Lower leg skin (tissue), 4 donors: ENCODE data around the gene ZNF410. TPM values are rescaled to one million over a fixed set of nuclear protein-coding genes. Genes with fewer than 3 reads are reported as not detected.
A peak's percentile ranks its signal among the peaks of the same experiment; 100 is the strongest.
"Not testable (repeated sequence)": the region's sequence is repeated elsewhere in the genome, so short reads cannot be mapped to it uniquely, and the experiment has no call there.

ENCODE experiments used
- DNase-seq, 2 donors: peaks; one replicate each; pipeline ENCODE4 v3.0.0-alpha.2; 2019; ENCODE audit warnings: low spot score in 2 of 2
- H3K4me3 ChIP-seq: fragments of 200-600 bp; sonication (generic); 2 replicates; pipeline ENCODE4 v1.5.1; 2017; ENCODE audit warnings: mild to moderate bottlenecking, low read depth; ENCODE audit not compliant: poor library complexity, severe bottlenecking
- POLR2A ChIP-seq, 2 donors: fragments of 450-650 bp; IDR thresholded peaks; one replicate each; pipeline ENCODE4 v1.6.1; 2016 to 2017; ENCODE audit warnings: antibody characterized with exemption in 2 of 2, mild to moderate bottlenecking in 1 of 2, moderate library complexity in 1 of 2
- WGBS, 2 donors: methylation state at CpG; one replicate each; pipeline ENCODE4 v1.1.5; 2018; 5-methylcytosine and 5-hydroxymethylcytosine counted together
- intact Hi-C: fragments of 100-400 bp; cut with DNase I; formaldehyde crosslinking; loops from one replicate; pipeline ENCODE4 v1.15.0; 2023; ENCODE audit warnings: low total_unique reads
- total RNA-seq, 4 donors: library from RNA; depleted of rRNA; stranded (reverse); fragments of >200 nt; gene quantifications; one replicate each; pipeline ENCODE4 v1.1.0, GENCODE V29; 2016
- TF ChIP-seq, protein P1 (sequence below), 3 donors: fragments of 450-650 bp; IDR thresholded peaks; one replicate each; pipeline ENCODE4 v1.5.1; 2016; ENCODE audit warnings: antibody characterized with exemption in 3 of 3, mild to moderate bottlenecking in 3 of 3, moderate library complexity in 2 of 3

ZNF410 gene, protein sequence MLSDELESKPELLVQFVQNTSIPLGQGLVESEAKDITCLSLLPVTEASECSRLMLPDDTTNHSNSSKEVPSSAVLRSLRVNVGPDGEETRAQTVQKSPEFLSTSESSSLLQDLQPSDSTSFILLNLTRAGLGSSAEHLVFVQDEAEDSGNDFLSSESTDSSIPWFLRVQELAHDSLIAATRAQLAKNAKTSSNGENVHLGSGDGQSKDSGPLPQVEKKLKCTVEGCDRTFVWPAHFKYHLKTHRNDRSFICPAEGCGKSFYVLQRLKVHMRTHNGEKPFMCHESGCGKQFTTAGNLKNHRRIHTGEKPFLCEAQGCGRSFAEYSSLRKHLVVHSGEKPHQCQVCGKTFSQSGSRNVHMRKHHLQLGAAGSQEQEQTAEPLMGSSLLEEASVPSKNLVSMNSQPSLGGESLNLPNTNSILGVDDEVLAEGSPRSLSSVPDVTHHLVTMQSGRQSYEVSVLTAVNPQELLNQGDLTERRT
- total RNA-seq, result 10 to 100 TPM; 38.7 to 55.3 (median 50.5) TPM

DNA sequence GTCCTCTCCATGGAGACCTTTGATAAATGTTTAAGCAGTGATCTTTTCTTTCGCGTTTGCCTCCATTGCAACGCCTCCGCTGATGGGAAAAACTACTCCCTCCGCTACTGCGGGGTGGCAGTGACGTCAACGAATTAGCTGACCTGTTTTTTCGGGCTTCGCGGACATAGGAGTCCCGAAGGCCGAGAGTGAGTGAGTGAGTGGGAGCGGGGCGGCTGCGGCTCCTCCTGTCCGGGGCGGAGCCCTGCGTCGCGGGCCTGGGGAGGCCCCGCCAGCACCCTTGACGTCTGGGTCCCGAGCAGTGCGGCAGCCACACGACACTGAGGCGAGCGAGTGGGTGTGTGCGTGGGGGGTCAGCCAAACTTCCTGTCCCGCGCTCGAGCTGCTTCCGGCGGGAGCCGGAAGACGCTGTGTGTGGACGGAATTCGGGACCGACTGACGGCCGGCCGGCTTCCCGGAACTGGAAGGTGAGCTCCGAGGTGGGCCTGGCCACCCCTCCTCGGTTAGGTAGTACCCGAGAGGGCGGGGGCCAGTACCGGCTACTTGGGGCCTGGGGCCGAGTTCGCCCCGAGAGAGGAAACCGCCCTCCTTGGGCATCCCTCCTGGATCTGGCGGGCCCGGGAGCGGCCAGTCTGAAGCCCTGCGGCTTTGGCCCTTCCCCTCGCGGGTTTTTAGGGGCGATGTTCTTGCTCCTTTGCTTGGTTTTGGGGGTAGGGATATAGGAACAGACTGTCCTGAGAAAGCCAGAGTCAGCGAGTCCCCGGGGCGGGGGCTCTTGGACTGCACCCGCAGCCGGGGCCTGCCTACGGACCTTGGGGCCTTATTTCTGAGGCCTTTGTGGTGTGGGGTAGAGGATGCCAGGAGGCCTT is at the start of gene ZNF410:
TSS of gene ZNF410 (plus strand) at position 411 of the 869 bp plus-strand sequence. CDS start 5,317 bp downstream, outside the sequence.
- peak within 1 kb of the TSS; percentile 90 for H3K4me3 ChIP-seq
- intact Hi-C loops, result no loop called here
- 0% methylated on average over 31 to 53 of the region's 65 CpGs for WGBS, 2 donors
- TF ChIP-seq POLR2A (IDR thresholded peaks at IDR 0.05), result no peak
- TF ChIP-seq, protein P1, sequence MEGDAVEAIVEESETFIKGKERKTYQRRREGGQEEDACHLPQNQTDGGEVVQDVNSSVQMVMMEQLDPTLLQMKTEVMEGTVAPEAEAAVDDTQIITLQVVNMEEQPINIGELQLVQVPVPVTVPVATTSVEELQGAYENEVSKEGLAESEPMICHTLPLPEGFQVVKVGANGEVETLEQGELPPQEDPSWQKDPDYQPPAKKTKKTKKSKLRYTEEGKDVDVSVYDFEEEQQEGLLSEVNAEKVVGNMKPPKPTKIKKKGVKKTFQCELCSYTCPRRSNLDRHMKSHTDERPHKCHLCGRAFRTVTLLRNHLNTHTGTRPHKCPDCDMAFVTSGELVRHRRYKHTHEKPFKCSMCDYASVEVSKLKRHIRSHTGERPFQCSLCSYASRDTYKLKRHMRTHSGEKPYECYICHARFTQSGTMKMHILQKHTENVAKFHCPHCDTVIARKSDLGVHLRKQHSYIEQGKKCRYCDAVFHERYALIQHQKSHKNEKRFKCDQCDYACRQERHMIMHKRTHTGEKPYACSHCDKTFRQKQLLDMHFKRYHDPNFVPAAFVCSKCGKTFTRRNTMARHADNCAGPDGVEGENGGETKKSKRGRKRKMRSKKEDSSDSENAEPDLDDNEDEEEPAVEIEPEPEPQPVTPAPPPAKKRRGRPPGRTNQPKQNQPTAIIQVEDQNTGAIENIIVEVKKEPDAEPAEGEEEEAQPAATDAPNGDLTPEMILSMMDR (IDR thresholded peaks at IDR 0.05), result no peak
- DNase-seq, result peak; percentile 91 to 98

DNA sequence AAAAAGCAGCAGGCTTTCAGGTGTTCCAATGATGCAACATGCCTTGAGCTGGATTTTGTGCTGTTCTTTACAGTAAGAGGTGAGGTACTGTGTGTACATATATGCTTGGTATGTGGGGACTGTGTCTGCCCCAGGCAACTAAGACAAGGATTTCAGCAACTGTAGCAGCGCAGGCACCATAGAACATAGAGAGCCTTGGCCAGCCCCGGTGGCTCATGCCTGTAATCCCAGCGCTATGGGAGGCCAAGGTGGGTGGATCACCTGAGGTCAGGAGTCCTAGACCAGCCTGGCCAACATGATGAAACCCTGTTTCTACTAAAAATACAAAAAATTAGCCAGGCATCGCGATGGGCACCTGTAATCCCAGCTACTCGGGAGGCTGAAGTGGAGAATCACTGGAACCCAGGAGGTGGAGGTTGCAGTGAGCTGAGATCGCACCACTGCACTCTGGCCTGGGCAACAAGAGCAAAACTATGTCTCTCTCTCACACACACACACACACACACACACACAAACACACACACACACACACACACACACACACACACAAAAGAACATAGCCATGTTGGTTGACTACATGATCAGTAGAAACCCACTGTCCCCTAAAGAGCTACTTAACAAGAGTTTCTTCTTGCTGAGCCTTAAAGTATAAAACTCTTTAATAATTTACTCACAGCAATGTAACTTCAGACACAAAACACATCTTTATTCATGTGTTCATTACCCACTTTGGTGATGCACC is 48.2 kb upstream of the ZNF410 start:
- WGBS, 2 donors, result 87 to 93% methylated on average over 7 of the region's 7 CpGs
- intact Hi-C loops, H3K4me3 ChIP-seq, DNase-seq: not testable (repeated sequence)

DNA sequence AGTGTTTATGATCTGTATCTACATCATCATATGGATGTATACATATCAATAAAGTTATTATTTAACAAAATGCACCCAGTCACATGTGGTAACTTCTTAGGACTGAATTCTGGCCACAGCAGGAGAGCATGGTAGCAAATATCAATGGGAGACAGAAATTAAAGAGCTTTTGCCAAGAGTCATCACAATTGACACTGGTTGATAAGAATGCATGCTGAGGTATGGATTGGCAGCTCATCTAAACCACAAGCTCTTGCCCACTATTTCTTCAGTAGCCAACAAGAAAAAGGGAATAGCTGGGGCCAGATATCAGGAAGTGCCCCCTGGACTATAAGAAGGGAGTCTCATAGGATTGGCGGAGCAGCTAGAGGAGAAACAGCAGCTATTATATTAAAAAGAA is 44.5 kb upstream of the ZNF410 start:
- intact Hi-C loops, result no loop called here
- WGBS, 2 donors, result 93 to 96% methylated on average over 1 of the region's 1 CpG
- TF ChIP-seq POLR2A (IDR thresholded peaks at IDR 0.05), result no peak
- TF ChIP-seq, protein P1 (IDR thresholded peaks at IDR 0.05), result no peak
- DNase-seq, result no peak
- H3K4me3 ChIP-seq, result no peak overlapping the region

DNA sequence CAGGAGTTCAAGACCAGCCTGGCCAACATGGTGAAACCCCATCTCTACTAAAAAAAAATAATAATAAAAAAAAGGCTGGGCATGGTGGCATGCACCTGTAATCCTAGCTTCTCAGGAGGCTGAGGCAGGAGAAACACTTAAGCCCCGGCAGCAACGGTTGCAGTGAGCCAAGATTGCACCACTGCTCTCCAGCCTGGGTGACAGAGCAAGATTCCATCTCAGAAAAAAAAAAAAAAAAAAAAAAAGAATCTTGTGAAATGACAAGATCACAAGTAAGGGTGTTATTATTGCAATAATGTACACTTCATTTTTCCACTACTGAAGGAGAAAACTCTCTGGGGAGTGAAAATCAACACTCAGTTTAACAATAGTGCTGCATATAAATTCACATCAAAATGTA is 43.8 kb upstream of the ZNF410 start:
- 57 to 65% methylated on average over 2 of the region's 2 CpGs for WGBS, 2 donors
- TF ChIP-seq POLR2A (IDR thresholded peaks at IDR 0.05), result no peak
- TF ChIP-seq, protein P1 (IDR thresholded peaks at IDR 0.05), result no peak
- H3K4me3 ChIP-seq, result no peak overlapping the region
- intact Hi-C loops, result no loop called here
- no peak for DNase-seq

DNA sequence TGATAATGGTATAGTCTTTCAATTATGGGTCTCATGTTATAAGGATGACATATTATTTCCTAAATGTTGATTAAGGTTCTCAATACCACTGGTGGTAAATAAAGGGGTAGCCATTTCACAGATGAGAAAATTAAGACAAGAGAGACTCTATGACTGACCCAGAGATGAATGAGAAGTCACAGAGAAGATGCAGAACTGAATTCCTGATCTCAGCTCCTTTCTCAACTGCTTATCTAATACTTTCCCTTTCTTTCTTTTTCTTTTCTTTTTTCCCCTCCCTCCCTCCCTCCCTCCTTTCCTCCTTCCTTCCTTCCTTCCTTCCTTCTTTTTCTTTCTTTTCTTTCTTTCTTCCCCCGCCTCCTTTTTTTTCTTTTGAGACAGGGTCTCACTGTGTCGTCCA is 43.4 kb upstream of the ZNF410 start:
- no peak overlapping the region for H3K4me3 ChIP-seq
- no peak for DNase-seq
- intact Hi-C loops, result no loop called here
- WGBS, 2 donors, result 75 to 92% methylated on average over 2 of the region's 2 CpGs
- no peak for TF ChIP-seq POLR2A (IDR thresholded peaks at IDR 0.05)
- TF ChIP-seq, protein P1 (IDR thresholded peaks at IDR 0.05), result no peak
